Middle frontal gyrus (tissue), 1 donor: Measurements from ENCODE around the gene SGIP1.
"Not testable (repeated sequence)": the region's sequence is repeated elsewhere in the genome, so short reads cannot be mapped to it uniquely, and the experiment has no call there.

ENCODE experiments used
- DNase-seq: peaks from one replicate; pipeline ENCODE4 v3.0.0-alpha.2; 2015; ENCODE audit warnings: low spot score; ENCODE audit errors: extremely low spot score

SGIP1 gene

DNA sequence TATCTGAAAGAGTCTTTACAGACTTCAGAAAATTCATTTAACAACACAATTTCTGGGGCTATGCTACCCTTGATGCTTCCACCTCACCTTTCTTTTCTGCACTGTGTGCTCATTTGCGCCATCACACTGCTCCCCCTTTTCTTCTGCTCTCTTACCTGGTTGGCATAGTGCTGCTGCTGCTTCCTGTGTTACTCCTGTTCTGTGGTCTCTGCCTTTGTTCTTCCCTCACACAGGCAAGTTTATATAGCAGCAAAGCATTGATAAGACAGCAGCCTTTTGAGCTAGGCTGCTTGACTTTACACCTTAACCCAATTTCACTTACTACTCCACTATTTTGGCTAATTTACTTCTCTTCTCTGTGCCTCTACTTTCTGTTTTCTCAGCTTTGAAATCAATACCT, 18.3 kb downstream of the SGIP1 start:
- no peak for DNase-seq

GRCh38 chr1:66552829-66553228, 18.9 kb downstream of the SGIP1 start:
- no peak for DNase-seq

- DNase-seq, result no peak
Observed at GRCh38 chr1:66553846-66554245, 19.9 kb downstream of the SGIP1 start.

- no peak for DNase-seq
Observed at GRCh38 chr1:66556161-66556611, 22.2 kb downstream of the SGIP1 start.

GRCh38 chr1:66557157-66557556, 23.2 kb downstream of the SGIP1 start:
- no peak for DNase-seq

DNA sequence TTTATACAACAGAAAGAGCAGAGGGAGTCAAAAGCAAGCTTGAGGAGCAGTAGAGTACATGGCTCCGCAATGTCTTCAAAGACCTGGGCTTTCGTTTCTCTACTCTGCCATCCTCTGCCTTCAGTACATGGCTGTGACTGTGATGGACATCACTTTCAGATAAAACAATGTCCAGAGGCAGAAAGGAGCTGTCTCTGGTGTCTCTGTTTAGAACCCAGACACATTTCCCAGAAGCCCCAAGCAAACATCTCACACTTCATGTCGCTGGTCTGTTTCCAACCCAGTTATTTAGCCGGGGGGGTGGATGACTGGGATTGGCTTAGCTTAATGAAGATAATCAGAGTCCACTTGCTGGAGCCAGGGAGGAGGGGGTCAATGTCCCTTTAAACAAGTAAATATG, 25.6 kb downstream of the SGIP1 start:
- DNase-seq, result no peak

GRCh38 chr1:66562561-66562960, 28.6 kb downstream of the SGIP1 start:
- no peak for DNase-seq

DNA sequence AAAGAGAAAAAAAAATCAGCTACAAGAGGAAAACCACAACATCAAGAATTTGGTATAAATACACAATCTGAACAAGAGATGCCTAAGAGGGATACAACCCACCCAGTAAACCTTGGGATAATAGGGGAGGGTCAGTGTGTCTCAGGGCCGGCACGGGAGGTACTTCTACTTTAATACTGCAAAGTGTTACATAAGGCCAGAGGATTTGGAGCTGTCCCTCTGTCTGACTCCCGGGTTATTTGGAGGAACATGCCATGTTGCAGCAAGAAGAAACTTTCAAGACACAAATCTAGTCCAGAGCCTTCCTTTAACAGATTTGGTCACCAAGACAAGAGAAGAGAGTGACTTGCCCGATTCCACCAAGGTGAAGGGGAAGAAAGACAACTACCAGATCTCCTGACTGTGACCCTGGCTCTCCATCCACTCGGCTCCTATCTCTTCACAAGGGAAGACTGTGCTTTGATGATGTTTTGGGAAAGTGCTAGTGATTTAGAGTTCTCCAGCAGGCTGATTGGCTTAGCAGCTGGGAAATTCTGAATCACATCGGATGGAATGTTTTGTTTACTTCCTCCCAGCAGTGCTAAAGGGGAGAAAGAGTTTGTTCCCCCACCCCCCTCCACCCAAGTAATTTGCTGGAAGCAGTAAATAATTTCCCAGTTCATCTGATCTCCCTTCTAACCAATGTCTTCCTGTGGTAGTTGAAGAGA, 29.3 kb downstream of the SGIP1 start:
- DNase-seq, result no peak

DNA sequence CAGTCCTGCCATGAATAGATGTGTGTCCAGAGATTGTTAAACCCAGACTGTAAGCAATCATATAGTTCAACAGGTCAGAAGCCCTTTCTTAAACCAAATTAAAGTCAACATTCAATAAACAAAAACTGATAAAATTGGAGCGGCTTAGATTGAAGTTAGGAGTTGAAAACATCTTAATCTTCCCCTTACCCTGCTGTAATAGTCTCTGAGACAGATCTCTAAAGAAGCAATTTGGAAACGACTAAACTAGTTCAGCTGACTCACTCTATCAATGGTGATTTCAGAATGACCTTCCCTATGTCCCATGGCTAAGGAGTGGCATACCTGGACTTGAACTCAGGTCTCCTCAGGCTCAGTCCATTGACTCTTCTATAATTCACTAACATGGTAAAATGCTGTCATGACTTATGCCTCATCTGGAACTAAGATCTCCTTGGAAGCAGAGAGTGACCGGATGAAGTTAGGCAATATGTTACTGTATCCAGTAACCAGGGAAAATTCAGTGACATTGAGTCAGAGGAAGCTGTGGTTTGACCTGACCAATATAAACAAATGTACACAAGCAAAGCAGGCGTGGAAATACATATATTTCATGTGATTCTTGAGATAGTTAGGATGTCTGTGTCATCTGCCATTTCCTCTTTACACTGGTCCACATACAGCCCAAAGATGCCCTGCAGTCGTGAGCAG, 30.1 kb downstream of the SGIP1 start:
- no peak for DNase-seq

- DNase-seq, result no peak
Observed at GRCh38 chr1:66570196-66570595, 36.2 kb downstream of the SGIP1 start.

DNA sequence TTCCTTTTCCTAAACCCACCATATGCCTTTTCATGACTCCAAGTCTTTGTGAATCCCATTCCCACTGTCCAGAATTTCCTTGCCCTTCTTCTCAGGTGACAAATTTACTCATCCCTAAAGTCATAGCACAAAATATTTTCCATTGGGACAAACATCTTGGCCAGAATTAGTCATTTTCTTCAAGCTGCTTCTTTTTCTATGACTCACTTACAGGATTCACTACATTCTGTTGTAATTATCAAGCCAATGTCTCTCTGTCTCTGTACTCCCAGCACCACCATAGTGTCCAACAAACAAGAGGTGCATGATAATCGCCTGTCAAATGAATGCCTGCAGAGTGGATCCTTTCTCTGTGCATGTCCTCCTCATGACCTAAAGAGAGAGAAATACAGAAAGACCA, 37.8 kb downstream of the SGIP1 start:
- no peak for DNase-seq

GRCh38 chr1:66575739-66576138, 41.8 kb downstream of the SGIP1 start:
- no peak for DNase-seq

- DNase-seq, result no peak
Observed at GRCh38 chr1:66576645-66577044, 42.7 kb downstream of the SGIP1 start.

DNA sequence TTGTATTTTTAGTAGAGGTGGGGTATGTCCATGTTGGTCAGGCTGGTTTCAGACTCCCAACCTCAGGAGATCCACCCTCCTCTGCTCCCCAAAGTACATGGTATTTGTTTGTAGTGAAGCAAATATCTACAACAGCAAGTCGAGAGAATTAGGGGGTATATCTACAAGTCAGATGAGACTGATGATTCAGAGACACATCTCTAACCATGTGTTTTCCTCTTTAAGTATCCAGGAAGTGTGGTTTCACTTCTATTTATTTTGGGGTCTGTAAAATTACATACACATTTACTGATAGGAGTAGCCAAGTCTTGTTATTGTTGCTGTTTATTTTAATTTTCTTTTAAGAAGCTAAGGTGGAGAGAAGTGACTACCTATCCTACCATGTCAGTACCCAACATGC, 44.9 kb downstream of the SGIP1 start:
- DNase-seq, result no peak

GRCh38 chr1:66580081-66580480, 46.1 kb downstream of the SGIP1 start:
- DNase-seq, result no peak

DNA sequence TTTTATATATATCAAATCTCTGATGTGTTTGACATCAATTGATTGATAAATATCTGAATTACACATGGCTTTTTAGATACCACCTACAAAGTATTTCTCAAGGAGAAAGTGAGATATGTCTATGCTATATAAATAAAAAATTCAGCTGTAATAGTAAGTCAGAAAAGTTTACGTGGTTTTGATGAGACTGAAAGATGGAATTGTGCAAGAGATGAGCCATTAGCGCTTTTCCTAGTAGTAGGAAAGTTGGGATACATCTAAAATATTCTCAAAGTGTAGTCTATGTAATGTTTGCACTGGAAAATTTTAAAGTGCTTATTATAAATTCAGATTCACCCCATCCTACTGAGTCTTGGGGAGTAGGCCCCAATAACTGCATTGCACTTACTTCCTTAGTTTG, 49.1 kb downstream of the SGIP1 start:
- no peak for DNase-seq

GRCh38 chr1:66585002-66585401, 51.0 kb downstream of the SGIP1 start:
- DNase-seq, result no peak

DNA sequence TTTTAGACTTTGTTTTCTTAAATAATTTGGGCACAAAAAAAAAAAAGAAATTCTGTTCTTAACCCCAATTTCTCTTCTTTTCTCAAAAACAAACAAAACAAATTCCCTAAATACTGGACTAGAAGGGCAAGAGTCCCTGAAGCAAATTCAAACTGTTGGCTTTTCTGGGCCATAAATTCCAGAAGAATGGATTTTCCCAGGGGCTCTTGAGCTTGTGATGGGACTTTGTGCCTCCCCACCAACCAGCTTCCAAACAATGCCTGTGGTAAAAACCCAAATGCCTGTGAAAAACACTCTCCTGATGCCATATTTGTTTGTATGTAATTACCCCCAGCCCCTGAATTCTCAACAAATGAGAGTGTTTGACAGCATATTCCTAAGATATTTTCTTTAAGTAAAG, 55.4 kb downstream of the SGIP1 start:
- no peak for DNase-seq

- not testable (repeated sequence) for DNase-seq
Observed at GRCh38 chr1:66592106-66592507, 58.2 kb downstream of the SGIP1 start.

- DNase-seq, result no peak
Observed at GRCh38 chr1:66596191-66596590, 62.2 kb downstream of the SGIP1 start.

DNA sequence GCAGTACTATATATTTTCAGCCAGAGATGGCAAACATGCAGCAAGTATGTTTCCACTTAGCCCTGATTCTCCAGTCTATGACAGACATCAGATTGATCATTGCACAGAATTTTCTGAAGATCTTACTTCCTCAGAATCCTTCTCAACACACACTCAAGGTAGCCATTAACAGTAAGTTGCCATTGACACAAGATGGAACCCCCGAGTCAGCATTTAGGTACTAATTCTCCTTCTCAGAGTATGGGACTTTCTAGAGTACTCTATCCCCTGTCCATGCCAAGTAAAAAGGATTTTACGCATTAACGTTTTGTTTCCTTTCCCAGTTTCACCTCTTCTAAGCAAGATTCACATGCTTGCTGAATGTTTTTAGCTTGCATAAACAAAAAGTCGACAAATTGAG, 63.5 kb downstream of the SGIP1 start:
- DNase-seq, result no peak

GRCh38 chr1:66598670-66599069, 64.7 kb downstream of the SGIP1 start:
- DNase-seq, result no peak

GRCh38 chr1:66599346-66599745, 65.4 kb downstream of the SGIP1 start:
- DNase-seq, result no peak
